Measurements from ENCODE around the gene WWOX.
A peak's percentile ranks its signal among the peaks of the same experiment; 100 is the strongest.

Gene WWOX

GRCh38 chr16:78094998-78095397 lies 4.5 kb upstream of the WWOX start:
- H3K4me3 ChIP-seq (ENCODE audit: low read depth, low read length) = no peak overlapping the region
- TF ChIP-seq CTCF (IDR thresholded peaks at IDR 0.05; ENCODE audit: control insufficient read depth, extremely low read depth, insufficient read depth) = no peak
- DNase-seq (ENCODE audit: low read depth) = no peak

GRCh38 chr16:78096386-78096785 lies 3.1 kb upstream of the WWOX start:
- TF ChIP-seq CTCF (IDR thresholded peaks at IDR 0.05; ENCODE audit: control insufficient read depth, extremely low read depth, insufficient read depth) = no peak
- no peak for DNase-seq (ENCODE audit: low read depth)
- no peak overlapping the region for H3K4me3 ChIP-seq (ENCODE audit: low read depth, low read length)

GRCh38 chr16:78097548-78097947 lies 1.9 kb upstream of the WWOX start:
- no peak for TF ChIP-seq CTCF (IDR thresholded peaks at IDR 0.05; ENCODE audit: control insufficient read depth, extremely low read depth, insufficient read depth)
- no peak overlapping the region for H3K4me3 ChIP-seq (ENCODE audit: low read depth, low read length)
- no peak for DNase-seq (ENCODE audit: low read depth)

GRCh38 chr16:78098087-78098486 lies 1.4 kb upstream of the WWOX start:
- no peak overlapping the region for H3K4me3 ChIP-seq (ENCODE audit: low read depth, low read length)
- no peak for DNase-seq (ENCODE audit: low read depth)
- TF ChIP-seq CTCF (IDR thresholded peaks at IDR 0.05; ENCODE audit: control insufficient read depth, extremely low read depth, insufficient read depth) = no peak

- TF ChIP-seq CTCF (IDR thresholded peaks at IDR 0.05; ENCODE audit: control insufficient read depth, extremely low read depth, insufficient read depth) = no peak
- peak overlapping the region; percentile 87 for H3K4me3 ChIP-seq (ENCODE audit: low read depth, low read length)
- DNase-seq (ENCODE audit: low read depth) = no peak
Observed at GRCh38 chr16:78098595-78099270, 721 bp upstream of the WWOX start.

- peak overlapping the region; percentile 87 for H3K4me3 ChIP-seq (ENCODE audit: low read depth, low read length)
- DNase-seq (ENCODE audit: low read depth) = no peak
- peak; percentile 85 for TF ChIP-seq CTCF (IDR thresholded peaks at IDR 0.05; ENCODE audit: control insufficient read depth, extremely low read depth, insufficient read depth)
Observed at GRCh38 chr16:78100112-78100467, 636 bp downstream of the WWOX start.

GRCh38 chr16:78102122-78102660 lies 2.7 kb downstream of the WWOX start:
- no peak for DNase-seq (ENCODE audit: low read depth)
- TF ChIP-seq CTCF (IDR thresholded peaks at IDR 0.05; ENCODE audit: control insufficient read depth, extremely low read depth, insufficient read depth) = no peak
- H3K4me3 ChIP-seq (ENCODE audit: low read depth, low read length) = no peak overlapping the region

Data from LNCaP clone FGC (cell line).